Activated T-cell treated with anti-CD3 and anti-CD28 coated beads for 48 hours (primary cell): Measurements from ENCODE around the gene GRXCR2.
"Not testable (repeated sequence)": the region's sequence is repeated elsewhere in the genome, so short reads cannot be mapped to it uniquely, and the experiment has no call there.

Source experiments
- DNase-seq: peaks from one replicate; pipeline ENCODE4 v3.0.0-alpha.2; 2020; ENCODE audit warnings: low read depth

Gene GRXCR2

GRCh38 chr5:145874765-145875164 is 2.0 kb upstream of the GRXCR2 start:
- no peak for DNase-seq

GRCh38 chr5:145872486-145872885 is 328 bp downstream of the GRXCR2 start:
- no peak for DNase-seq

GRCh38 chr5:145869753-145870152 is 3.1 kb downstream of the GRXCR2 start:
- DNase-seq = no peak

- DNase-seq = no peak
These were observed 5.0 kb downstream of the GRXCR2 start for GRCh38 chr5:145867806-145868205.

- not testable (repeated sequence) for DNase-seq
These were observed 8.4 kb downstream of the GRXCR2 start for GRCh38 chr5:145864432-145864831.

GRCh38 chr5:145863003-145863402 is 9.8 kb downstream of the GRXCR2 start:
- DNase-seq = no peak

GRCh38 chr5:145859897-145860296 is 12.9 kb downstream of the GRXCR2 start:
- DNase-seq = no peak

- DNase-seq = no peak
These were observed 13.4 kb downstream of the GRXCR2 start for GRCh38 chr5:145859453-145859852.

GRCh38 chr5:145858959-145859358 is 13.9 kb downstream of the GRXCR2 start:
- no peak for DNase-seq

- DNase-seq = peak; percentile 26
These were observed 16.5 kb downstream of the GRXCR2 start for GRCh38 chr5:145856285-145856818.

- DNase-seq = no peak
These were observed 17.0 kb downstream of the GRXCR2 start for GRCh38 chr5:145855763-145856267.

GRCh38 chr5:145854651-145855258 is 18.1 kb downstream of the GRXCR2 start:
- DNase-seq = no peak

GRCh38 chr5:145853781-145854376 is 18.9 kb downstream of the GRXCR2 start:
- no peak for DNase-seq

- DNase-seq = no peak
These were observed 19.8 kb downstream of the GRXCR2 start for GRCh38 chr5:145852990-145853389.

GRCh38 chr5:145848854-145849253 is 24.0 kb downstream of the GRXCR2 start:
- no peak for DNase-seq

GRCh38 chr5:145847499-145848497 is 25.0 kb downstream of the GRXCR2 start:
- no peak for DNase-seq

- no peak for DNase-seq
These were observed 26.7 kb downstream of the GRXCR2 start for GRCh38 chr5:145846081-145846480.

- no peak for DNase-seq
These were observed 31.5 kb downstream of the GRXCR2 start for GRCh38 chr5:145841299-145841698.

- DNase-seq = no peak
These were observed 32.2 kb downstream of the GRXCR2 start for GRCh38 chr5:145840458-145841132.

GRCh38 chr5:145838276-145838675 is 34.5 kb downstream of the GRXCR2 start:
- no peak for DNase-seq

GRCh38 chr5:145836241-145836640 is 36.6 kb downstream of the GRXCR2 start:
- not testable (repeated sequence) for DNase-seq

GRCh38 chr5:145835848-145836239 is 37.0 kb downstream of the GRXCR2 start:
- DNase-seq = no peak
